CD4-positive, alpha-beta T cell (primary cell): ENCODE data around the gene CACNA2D2. TPM values are rescaled to one million over a fixed set of nuclear protein-coding genes. Genes with fewer than 3 reads are reported as not detected.

Experiments used
- ATAC-seq: fragments of 200-7000 bp; cut with Tn5 transposase; one replicate; pipeline ENCODE4 v1.10.0; 2022; ENCODE audit warnings: mild to moderate bottlenecking; ENCODE audit not compliant: poor library complexity
- CTCF ChIA-PET: fragments of 350-600 bp; sonication (Branson Sonifier 250); formaldehyde crosslinking; loops from one replicate; lab custom pipeline; 2021; ENCODE audit warnings: antibody characterized with exemption, inconsistent platforms; lab: Charles Lee
- POLR2A ChIA-PET: fragments of 350-600 bp; sonication (Branson Sonifier 250); formaldehyde crosslinking; loops from one replicate; lab custom pipeline; 2021; ENCODE audit warnings: antibody characterized with exemption, inconsistent platforms; lab: Charles Lee
- DNase-seq, 14 experiments: peaks; one replicate each; pipeline ENCODE4 v3.0.0-alpha.2; 2013 to 2020; ENCODE audit warnings: mixed read lengths in 2 of 14
- H3K27ac ChIP-seq, 2 donors: one replicate each; pipeline versions ENCODE4 v1.5.1 to v1.7.0; 2013; ENCODE audit warnings: low read length in 2 of 2, low read depth in 1 of 2, mild to moderate bottlenecking in 1 of 2
- H3K27me3 ChIP-seq, 2 experiments: 1 replicate in 1 of 2; 2 replicates in 1 of 2; pipeline versions ENCODE4 v1.6.1 to v1.7.0; 2013; ENCODE audit warnings: low read length in 2 of 2, control low read depth in 1 of 2, mild to moderate bottlenecking in 1 of 2, moderate library complexity in 1 of 2; ENCODE audit not compliant: insufficient read depth in 2 of 2, control insufficient read depth in 1 of 2
- H3K36me3 ChIP-seq: one replicate; pipeline ENCODE4 v1.6.1; 2013; ENCODE audit warnings: low read length, control low read depth; ENCODE audit not compliant: insufficient read depth
- H3K4me1 ChIP-seq: one replicate; pipeline ENCODE4 v1.6.1; 2013; ENCODE audit warnings: low read length, control low read depth; ENCODE audit not compliant: insufficient read depth
- H3K4me3 ChIP-seq: one replicate; pipeline ENCODE4 v1.5.1; 2013; ENCODE audit warnings: mild to moderate bottlenecking, low read length, moderate library complexity
- H3K9me3 ChIP-seq, 2 experiments: 1 replicate in 1 of 2; 2 replicates in 1 of 2; pipeline versions ENCODE4 v1.6.1 to v1.7.0; 2013; ENCODE audit warnings: low read length in 2 of 2, mild to moderate bottlenecking in 2 of 2, control low read depth in 1 of 2, moderate library complexity in 1 of 2; ENCODE audit not compliant: control insufficient read depth in 1 of 2, insufficient read depth in 1 of 2
- H3K27ac Mint-ChIP-seq: one replicate; pipeline ENCODE4 v1.8.0; 2020; ENCODE audit warnings: mixed read lengths
- H3K27me3 Mint-ChIP-seq: one replicate; pipeline ENCODE4 v1.8.0; 2021; ENCODE audit warnings: mixed read lengths
- H3K36me3 Mint-ChIP-seq: one replicate; pipeline ENCODE4 v1.8.0; 2021; ENCODE audit warnings: low read depth, mixed read lengths
- H3K4me1 Mint-ChIP-seq: one replicate; pipeline ENCODE4 v1.8.0; 2021; ENCODE audit warnings: low read depth, mixed read lengths
- H3K4me3 Mint-ChIP-seq: one replicate; pipeline ENCODE4 v1.8.0; 2020; ENCODE audit warnings: mild to moderate bottlenecking, mixed read lengths
- H3K9me3 Mint-ChIP-seq: one replicate; pipeline ENCODE4 v1.8.0; 2020; ENCODE audit warnings: mixed read lengths
- CTCF ChIP-seq: fragments of 200-600 bp; IDR thresholded peaks from one replicate; pipeline ENCODE4 v1.8.0; 2022; ENCODE audit warnings: antibody characterized with exemption, mild to moderate bottlenecking
- intact Hi-C, 2 experiments: fragments of 100-400 bp; cut with DNase I in 1 of 2; cut with micrococcal nuclease in 1 of 2; formaldehyde crosslinking; loops; one replicate each; pipeline versions ENCODE4 v1.15.1 to v1.9.0; 2023 to 2025; cut with DNase I, micrococcal nuclease
- total RNA-seq, 174 experiments: library from RNA in 2 of 174; stranded (reverse) in 2 of 174; gene quantifications; one replicate each; pipeline ENCODE4 v1.2.3 and lab custom pipeline; 2021 to 2026

The CACNA2D2 gene
- total RNA-seq, 2 experiments from 2014 or later: 2.5 to 3.8 TPM

- no peaks in the 10 kb centered on the region for H3K9me3 ChIP-seq
- H3K27me3 ChIP-seq: no peaks in the 10 kb centered on the region
- H3K27ac ChIP-seq: peak within 1 kb of the TSS; percentile 63 to 72
- DNase-seq (peak in 12 of 14 experiments; percentile 35 to 89 (median 51)), ATAC-seq (peak; percentile 20)
- intact Hi-C loops: no loop called here
- no peaks in the 10 kb centered on the region for H3K9me3 Mint-ChIP-seq
- H3K4me3 ChIP-seq: peak within 1 kb of the TSS; percentile 93
- TF ChIP-seq CTCF: no peak
- H3K36me3 ChIP-seq: no peaks in the 10 kb centered on the region
- H3K4me3 Mint-ChIP-seq: peak within 1 kb of the TSS; percentile 96
- peak within 1 kb of the TSS; percentile 95 for H3K27ac Mint-ChIP-seq
- peaks cover 16% of the 10 kb centered on the region for H3K36me3 Mint-ChIP-seq
- POLR2A ChIA-PET: interaction anchor here (0.6 to 7.9 kb wide), 12 partner anchors 9 to 261 kb away, joined by 3 to 214 read pairs (median 6); partner anchors contain the start of genes C3orf18, CYB561D2, GNAI2 and HEMK1
- CTCF ChIA-PET: interaction anchor here (2.0 kb wide), 1 partner anchor 16 kb away, joined by 6 read pairs; no protein-coding TSS in a partner anchor
- H3K27me3 Mint-ChIP-seq: no peaks in the 10 kb centered on the region
- H3K4me1 Mint-ChIP-seq: peaks cover 63% of the 10 kb centered on the region
- H3K4me1 ChIP-seq: peaks cover 70% of the 10 kb centered on the region
These were observed 162.7 kb downstream of the CACNA2D2 start, which contains the start of gene RASSF1 for GRCh38 chr3:50340448-50341329. Gene RASSF1 (minus strand): TSS chr3:50340836. CDS start chr3:50340805, 31 bp downstream.

GRCh38 chr3:50340147-50340447 lies 163.3 kb downstream of the CACNA2D2 start:
- no peaks in the 10 kb centered on the region for H3K9me3 ChIP-seq
- ChIA-PET POLR2A (interaction anchor here (1.0 to 7.9 kb wide), 8 partner anchors 9 to 227 kb away, joined by 3 to 214 read pairs (median 8); partner anchors contain the start of genes C3orf18, CYB561D2, GNAI2 and HYAL3), CTCF (no interaction called here)
- peaks cover 70% of the 10 kb centered on the region for H3K4me1 ChIP-seq
- no peaks in the 10 kb centered on the region for H3K27me3 Mint-ChIP-seq
- DNase-seq: no peak
- H3K4me3 Mint-ChIP-seq: peak overlapping the region; percentile 96
- TF ChIP-seq CTCF: no peak
- no peak for ATAC-seq
- peak overlapping the region; percentile 93 for H3K4me3 ChIP-seq
- peaks cover 16% of the 10 kb centered on the region for H3K36me3 Mint-ChIP-seq
- no peaks in the 10 kb centered on the region for H3K27me3 ChIP-seq
- no peaks in the 10 kb centered on the region for H3K36me3 ChIP-seq
- H3K27ac ChIP-seq: peak overlapping the region; percentile 31 to 63
- intact Hi-C loops: no loop called here
- no peaks in the 10 kb centered on the region for H3K9me3 Mint-ChIP-seq
- H3K27ac Mint-ChIP-seq: peak overlapping the region; percentile 95
- peaks cover 64% of the 10 kb centered on the region for H3K4me1 Mint-ChIP-seq

- Mint-ChIP-seq H3K4me3 (peak overlapping the region; percentile 96), H3K9me3 (no peaks in the 10 kb centered on the region), H3K27me3 (no peaks in the 10 kb centered on the region), H3K27ac (peak overlapping the region; percentile 95), H3K4me1 (peaks cover 66% of the 10 kb centered on the region), H3K36me3 (peaks cover 17% of the 10 kb centered on the region)
- ChIA-PET CTCF (interaction anchor here (4.6 kb wide), 1 partner anchor 15 kb away, joined by 19 read pairs; no protein-coding TSS in a partner anchor), POLR2A (interaction anchor here (0.9 to 7.9 kb wide), 10 partner anchors 10 to 104 kb away, joined by 3 to 214 read pairs (median 8); partner anchors contain the start of genes CYB561D2, GNAI2, HYAL3 and NAA80)
- Histone ChIP-seq H3K36me3 (peaks cover 2% of the 10 kb centered on the region), H3K27ac (peak overlapping the region in 1 of 2 donors; percentile 31), H3K9me3 (no peaks in the 10 kb centered on the region), H3K4me3 (peak overlapping the region; percentile 93), H3K27me3 (no peaks in the 10 kb centered on the region), H3K4me1 (peaks cover 72% of the 10 kb centered on the region)
- intact Hi-C loops: loop anchor here (5.0 kb wide), 2 partner anchors 42 to 102 kb away; partner anchors contain the start of genes GNAI2 (in 1 of the 2), HYAL3 (in 1 of the 2) and NAA80 (in 1 of the 2)
- DNase-seq (no peak), ATAC-seq (no peak)
- TF ChIP-seq CTCF: no peak
These were observed 163.8 kb downstream of the CACNA2D2 start for GRCh38 chr3:50339485-50340146.
